GM12891 (cell line): ENCODE measurements around the gene ACE2.

Experiments used
- POLR2A ChIP-seq: IDR thresholded peaks from 2 replicates; pipeline ENCODE4 v1.6.1; 2011; ENCODE audit warnings: low read depth, low read length, control low read depth
- POLR2AphosphoS5 ChIP-seq: IDR thresholded peaks from 2 replicates; pipeline ENCODE4 v1.6.1; 2011; ENCODE audit warnings: low read depth, low read length, control low read depth
- SPI1 ChIP-seq: IDR thresholded peaks from 2 replicates; pipeline ENCODE4 v1.6.1; 2011; ENCODE audit warnings: low read depth, low read length, control low read depth

GRCh38 chrX:15547356-15547755 lies 53.4 kb downstream of the ACE2 start:
- TF ChIP-seq POLR2A (no peak), POLR2AphosphoS5 (no peak), SPI1 (no peak)
